Measurements from ENCODE around the gene PLA2G5.
"Not testable (repeated sequence)": the region's sequence is repeated elsewhere in the genome, so short reads cannot be mapped to it uniquely, and the experiment has no call there.

The PLA2G5 gene

DNA sequence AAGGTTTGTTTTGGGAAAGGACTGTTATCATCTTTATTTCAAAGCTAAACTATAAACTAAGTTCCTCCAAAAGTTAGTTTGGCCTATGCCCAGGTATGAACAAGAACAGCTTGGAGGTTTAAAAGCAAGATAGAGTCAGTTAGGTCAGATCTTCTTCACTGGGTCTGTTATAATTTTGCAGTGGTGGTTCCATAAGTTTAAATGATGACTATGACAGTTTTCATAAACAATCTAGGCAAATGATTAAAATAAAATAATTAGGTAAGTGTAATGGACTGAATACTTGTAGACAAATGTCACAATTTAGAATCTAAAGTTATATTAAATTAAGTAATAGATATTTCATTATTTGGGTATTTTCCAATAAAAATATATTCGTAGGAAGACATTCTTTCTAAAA, 21.4 kb upstream of the PLA2G5 start:
- no peak overlapping the region for H3K4me3 ChIP-seq (ENCODE audit: low read depth, low read length)
- TF ChIP-seq, protein P1, sequence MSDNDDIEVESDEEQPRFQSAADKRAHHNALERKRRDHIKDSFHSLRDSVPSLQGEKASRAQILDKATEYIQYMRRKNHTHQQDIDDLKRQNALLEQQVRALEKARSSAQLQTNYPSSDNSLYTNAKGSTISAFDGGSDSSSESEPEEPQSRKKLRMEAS (IDR thresholded peaks at IDR 0.05; ENCODE audit: low read depth, low read length), result no peak
- TF ChIP-seq, protein P2, sequence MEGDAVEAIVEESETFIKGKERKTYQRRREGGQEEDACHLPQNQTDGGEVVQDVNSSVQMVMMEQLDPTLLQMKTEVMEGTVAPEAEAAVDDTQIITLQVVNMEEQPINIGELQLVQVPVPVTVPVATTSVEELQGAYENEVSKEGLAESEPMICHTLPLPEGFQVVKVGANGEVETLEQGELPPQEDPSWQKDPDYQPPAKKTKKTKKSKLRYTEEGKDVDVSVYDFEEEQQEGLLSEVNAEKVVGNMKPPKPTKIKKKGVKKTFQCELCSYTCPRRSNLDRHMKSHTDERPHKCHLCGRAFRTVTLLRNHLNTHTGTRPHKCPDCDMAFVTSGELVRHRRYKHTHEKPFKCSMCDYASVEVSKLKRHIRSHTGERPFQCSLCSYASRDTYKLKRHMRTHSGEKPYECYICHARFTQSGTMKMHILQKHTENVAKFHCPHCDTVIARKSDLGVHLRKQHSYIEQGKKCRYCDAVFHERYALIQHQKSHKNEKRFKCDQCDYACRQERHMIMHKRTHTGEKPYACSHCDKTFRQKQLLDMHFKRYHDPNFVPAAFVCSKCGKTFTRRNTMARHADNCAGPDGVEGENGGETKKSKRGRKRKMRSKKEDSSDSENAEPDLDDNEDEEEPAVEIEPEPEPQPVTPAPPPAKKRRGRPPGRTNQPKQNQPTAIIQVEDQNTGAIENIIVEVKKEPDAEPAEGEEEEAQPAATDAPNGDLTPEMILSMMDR (IDR thresholded peaks at IDR 0.05; ENCODE audit: low read depth, low read length), result no peak
- TF ChIP-seq POLR2A (IDR thresholded peaks at IDR 0.05; ENCODE audit: extremely low read depth, insufficient read length) (no peak), MYC (IDR thresholded peaks at IDR 0.05; ENCODE audit: low read depth, low read length) (no peak)
- no peak for DNase-seq (ENCODE audit: low read depth)

DNA sequence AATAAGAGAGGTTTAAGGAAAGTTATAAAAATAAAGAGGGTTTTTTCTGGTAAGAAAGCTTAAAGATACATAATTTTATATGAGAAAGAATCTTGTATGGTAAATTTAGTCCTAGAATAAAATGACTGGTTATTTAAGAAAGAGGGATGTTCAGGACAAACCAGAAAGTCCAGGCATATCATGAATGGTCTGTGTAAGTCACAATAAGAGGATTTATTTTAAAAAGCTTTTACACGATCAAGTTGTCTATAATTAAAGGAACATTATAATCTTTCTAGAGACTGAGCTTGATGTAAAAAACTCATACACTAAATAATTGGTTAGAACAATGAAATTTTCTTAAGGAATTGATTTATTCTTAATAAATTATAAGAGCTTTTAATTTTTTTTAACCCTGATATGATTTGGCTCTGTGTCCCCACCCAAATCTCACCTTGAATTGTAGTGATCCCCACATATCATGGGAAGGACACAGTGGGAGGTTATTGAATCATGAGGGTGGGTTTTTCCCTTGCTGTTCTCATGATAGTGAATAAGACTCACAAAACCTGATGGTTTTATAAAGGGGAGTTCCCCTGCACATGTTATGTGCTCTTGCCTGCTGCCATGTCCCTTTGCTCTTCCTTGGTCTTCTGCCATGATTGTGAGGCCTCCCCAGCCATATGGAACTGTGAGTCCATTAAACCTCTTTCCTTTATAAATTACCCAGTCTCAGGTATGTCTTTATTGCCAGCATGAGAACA, 20.8 kb upstream of the PLA2G5 start:
- DNase-seq (ENCODE audit: low read depth); H3K4me3 ChIP-seq (ENCODE audit: low read depth, low read length): not testable (repeated sequence)

DNA sequence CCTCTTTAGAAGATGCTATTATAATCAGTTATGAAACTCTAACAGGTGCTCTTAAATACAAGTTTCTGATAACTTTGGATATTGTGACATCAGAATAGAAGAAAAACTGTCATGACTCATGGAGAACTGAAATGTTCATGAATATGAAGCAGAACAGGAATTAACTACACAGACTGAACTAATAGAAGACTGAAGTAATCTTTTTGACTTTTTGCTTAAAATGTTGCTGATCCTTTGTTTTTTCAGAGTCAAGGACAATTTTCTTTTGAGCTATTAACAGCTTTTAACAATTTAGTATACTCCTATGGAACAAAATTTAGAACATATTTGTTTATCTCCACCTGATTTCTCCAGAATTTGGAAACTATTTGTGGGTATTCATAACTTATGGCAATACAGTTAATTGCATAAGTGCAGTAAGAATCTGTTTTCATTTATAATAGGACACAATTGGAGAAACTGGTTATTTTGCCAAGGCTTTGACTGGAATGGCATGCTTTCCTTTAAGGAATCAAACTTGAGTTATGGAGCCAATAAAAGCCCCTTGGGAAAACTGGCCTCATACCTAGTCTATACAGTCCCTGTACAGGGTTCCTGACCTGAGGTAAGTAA, 18.7 kb upstream of the PLA2G5 start:
- TF ChIP-seq MYC (IDR thresholded peaks at IDR 0.05; ENCODE audit: low read depth, low read length), result no peak
- TF ChIP-seq, protein P1 (IDR thresholded peaks at IDR 0.05; ENCODE audit: low read depth, low read length), result no peak
- no peak for TF ChIP-seq POLR2A (IDR thresholded peaks at IDR 0.05; ENCODE audit: extremely low read depth, insufficient read length)
- TF ChIP-seq, protein P2 (IDR thresholded peaks at IDR 0.05; ENCODE audit: low read depth, low read length), result no peak
- no peak for DNase-seq (ENCODE audit: low read depth)
- no peak overlapping the region for H3K4me3 ChIP-seq (ENCODE audit: low read depth, low read length)

DNA sequence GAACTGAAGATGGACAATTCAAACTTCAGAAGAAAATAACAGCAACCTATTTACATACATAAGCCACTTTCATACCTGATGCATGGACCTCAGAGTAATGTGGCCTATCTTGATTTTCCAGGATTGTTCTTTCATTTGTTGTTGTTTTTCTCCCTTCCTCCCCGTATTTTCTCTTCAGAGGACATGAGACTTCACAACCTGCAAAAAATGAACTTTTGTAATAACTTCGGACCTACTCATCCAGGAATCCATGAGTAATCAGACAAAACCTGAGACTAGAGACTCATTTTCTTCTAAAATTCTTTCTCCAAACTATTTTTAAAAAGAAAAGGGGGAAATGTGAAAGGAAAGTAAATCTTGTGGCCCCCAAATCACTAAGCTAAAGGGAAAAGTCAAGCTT, 17.6 kb upstream of the PLA2G5 start:
- no peak for DNase-seq (ENCODE audit: low read depth)
- H3K4me3 ChIP-seq (ENCODE audit: low read depth, low read length), result no peak overlapping the region
- TF ChIP-seq MYC (IDR thresholded peaks at IDR 0.05; ENCODE audit: low read depth, low read length), result no peak
- TF ChIP-seq, protein P2 (IDR thresholded peaks at IDR 0.05; ENCODE audit: low read depth, low read length), result no peak
- no peak for TF ChIP-seq POLR2A (IDR thresholded peaks at IDR 0.05; ENCODE audit: extremely low read depth, insufficient read length)
- TF ChIP-seq, protein P1 (IDR thresholded peaks at IDR 0.05; ENCODE audit: low read depth, low read length), result no peak

DNA sequence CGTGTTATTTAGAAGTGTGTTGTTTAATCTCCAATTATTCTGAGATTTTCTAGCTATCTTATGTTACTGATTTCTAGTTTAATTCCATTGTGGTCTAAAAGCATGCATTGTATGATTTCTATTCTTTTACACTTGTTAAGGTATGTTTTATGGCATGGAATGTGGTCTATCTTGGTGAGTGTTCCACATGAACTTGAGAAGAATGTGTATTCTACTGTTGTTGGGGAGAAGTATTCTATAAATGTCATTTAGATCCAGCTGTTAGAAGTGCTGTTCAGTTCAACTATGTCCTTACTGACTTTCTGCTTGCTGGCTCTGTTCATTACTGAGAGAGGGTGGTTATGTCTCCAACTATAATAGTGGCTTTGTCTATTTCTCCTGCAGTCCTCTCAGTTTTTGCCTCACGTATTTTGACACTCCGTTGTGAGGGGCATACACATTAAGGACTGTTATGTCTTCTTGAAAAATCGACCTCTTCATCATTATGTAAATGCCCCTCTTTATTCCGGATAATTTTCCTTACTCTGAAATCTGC, 12.0 kb upstream of the PLA2G5 start:
- no peak for DNase-seq (ENCODE audit: low read depth)
- no peak overlapping the region for H3K4me3 ChIP-seq (ENCODE audit: low read depth, low read length)
- TF ChIP-seq, protein P2 (IDR thresholded peaks at IDR 0.05; ENCODE audit: low read depth, low read length), result no peak
- TF ChIP-seq MYC (IDR thresholded peaks at IDR 0.05; ENCODE audit: low read depth, low read length) (no peak), POLR2A (IDR thresholded peaks at IDR 0.05; ENCODE audit: extremely low read depth, insufficient read length) (no peak)
- TF ChIP-seq, protein P1 (IDR thresholded peaks at IDR 0.05; ENCODE audit: low read depth, low read length), result no peak

DNA sequence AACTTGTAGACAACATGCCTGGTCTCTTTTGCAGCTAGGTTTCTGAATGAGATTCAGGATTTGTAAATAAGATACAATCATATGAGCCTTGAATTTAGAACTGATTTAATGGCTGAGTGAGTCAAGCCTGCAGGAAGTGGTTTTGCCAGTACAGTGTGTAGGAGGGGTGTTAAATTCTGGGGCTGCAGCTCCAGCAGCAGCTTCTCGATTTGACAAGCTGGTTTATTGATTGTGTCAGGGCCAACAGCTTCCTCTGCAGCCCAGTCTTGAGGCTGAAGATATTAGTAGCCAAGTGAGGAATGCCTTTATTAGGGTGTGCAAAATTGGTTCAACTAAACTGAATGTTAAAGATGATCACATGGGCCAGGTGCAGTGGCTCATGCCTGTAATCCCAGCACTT, 11.5 kb upstream of the PLA2G5 start:
- no peak overlapping the region for H3K4me3 ChIP-seq (ENCODE audit: low read depth, low read length)
- TF ChIP-seq MYC (IDR thresholded peaks at IDR 0.05; ENCODE audit: low read depth, low read length) (no peak), POLR2A (IDR thresholded peaks at IDR 0.05; ENCODE audit: extremely low read depth, insufficient read length) (no peak)
- TF ChIP-seq, protein P2 (IDR thresholded peaks at IDR 0.05; ENCODE audit: low read depth, low read length), result no peak
- TF ChIP-seq, protein P1 (IDR thresholded peaks at IDR 0.05; ENCODE audit: low read depth, low read length), result no peak
- peak; percentile 80 for DNase-seq (ENCODE audit: low read depth)

All from NB4 (cell line).